ENCODE measurements around the gene CACNB2. TPM values are rescaled to one million over a fixed set of nuclear protein-coding genes. Genes with fewer than 3 reads are reported as not detected.

The CACNB2 gene
- total RNA-seq, 4 donors from 2014 or later, result 73.5 to 108 (median 87.2) TPM

DNA sequence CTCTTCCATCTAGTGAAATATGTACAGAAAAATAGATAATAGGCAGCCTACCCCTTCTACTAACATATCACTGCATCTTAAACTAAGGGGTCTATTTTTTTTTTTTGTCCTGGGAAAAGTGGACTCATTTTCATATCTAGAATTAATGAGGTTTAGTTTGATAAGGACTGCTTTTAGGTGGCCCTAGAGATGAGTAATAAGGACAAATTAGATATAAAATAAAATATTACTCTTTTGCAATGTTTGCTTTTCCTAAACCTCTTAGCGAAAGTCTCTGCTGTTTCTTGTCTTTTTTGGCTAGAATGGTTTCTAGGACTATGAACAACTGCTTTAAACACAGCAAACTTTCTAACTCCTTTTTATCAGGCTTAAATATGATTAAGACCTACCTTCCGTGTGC, 83.7 kb downstream of the CACNB2 start:
- DNase-seq (ENCODE audit: extremely low spot score), result no peak
- intact Hi-C loops (cut with DNase I), result no loop called here
- TF ChIP-seq POLR2A (IDR thresholded peaks at IDR 0.05; ENCODE audit: low read depth), result no peak
- no peak for TF ChIP-seq EP300 (IDR thresholded peaks at IDR 0.05)
- no peak for TF ChIP-seq POLR2AphosphoS5 (IDR thresholded peaks at IDR 0.05)
- TF ChIP-seq, protein P1, sequence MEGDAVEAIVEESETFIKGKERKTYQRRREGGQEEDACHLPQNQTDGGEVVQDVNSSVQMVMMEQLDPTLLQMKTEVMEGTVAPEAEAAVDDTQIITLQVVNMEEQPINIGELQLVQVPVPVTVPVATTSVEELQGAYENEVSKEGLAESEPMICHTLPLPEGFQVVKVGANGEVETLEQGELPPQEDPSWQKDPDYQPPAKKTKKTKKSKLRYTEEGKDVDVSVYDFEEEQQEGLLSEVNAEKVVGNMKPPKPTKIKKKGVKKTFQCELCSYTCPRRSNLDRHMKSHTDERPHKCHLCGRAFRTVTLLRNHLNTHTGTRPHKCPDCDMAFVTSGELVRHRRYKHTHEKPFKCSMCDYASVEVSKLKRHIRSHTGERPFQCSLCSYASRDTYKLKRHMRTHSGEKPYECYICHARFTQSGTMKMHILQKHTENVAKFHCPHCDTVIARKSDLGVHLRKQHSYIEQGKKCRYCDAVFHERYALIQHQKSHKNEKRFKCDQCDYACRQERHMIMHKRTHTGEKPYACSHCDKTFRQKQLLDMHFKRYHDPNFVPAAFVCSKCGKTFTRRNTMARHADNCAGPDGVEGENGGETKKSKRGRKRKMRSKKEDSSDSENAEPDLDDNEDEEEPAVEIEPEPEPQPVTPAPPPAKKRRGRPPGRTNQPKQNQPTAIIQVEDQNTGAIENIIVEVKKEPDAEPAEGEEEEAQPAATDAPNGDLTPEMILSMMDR (IDR thresholded peaks at IDR 0.05), result no peak
- Histone ChIP-seq H3K27ac (replicated peaks in 1 of 4) (no peak overlapping the region), H3K9me3 (no peaks in the 10 kb centered on the region), H3K4me1 (peaks cover 14 to 67% (median 43%) of the 10 kb centered on the region in 4 donors), H3K4me3 (no peak overlapping the region), H3K36me3 (no peaks in the 10 kb centered on the region), H3K27me3 (no peaks in the 10 kb centered on the region)
- WGBS, result 77% methylated on average over 2 of the region's 2 CpGs

DNA sequence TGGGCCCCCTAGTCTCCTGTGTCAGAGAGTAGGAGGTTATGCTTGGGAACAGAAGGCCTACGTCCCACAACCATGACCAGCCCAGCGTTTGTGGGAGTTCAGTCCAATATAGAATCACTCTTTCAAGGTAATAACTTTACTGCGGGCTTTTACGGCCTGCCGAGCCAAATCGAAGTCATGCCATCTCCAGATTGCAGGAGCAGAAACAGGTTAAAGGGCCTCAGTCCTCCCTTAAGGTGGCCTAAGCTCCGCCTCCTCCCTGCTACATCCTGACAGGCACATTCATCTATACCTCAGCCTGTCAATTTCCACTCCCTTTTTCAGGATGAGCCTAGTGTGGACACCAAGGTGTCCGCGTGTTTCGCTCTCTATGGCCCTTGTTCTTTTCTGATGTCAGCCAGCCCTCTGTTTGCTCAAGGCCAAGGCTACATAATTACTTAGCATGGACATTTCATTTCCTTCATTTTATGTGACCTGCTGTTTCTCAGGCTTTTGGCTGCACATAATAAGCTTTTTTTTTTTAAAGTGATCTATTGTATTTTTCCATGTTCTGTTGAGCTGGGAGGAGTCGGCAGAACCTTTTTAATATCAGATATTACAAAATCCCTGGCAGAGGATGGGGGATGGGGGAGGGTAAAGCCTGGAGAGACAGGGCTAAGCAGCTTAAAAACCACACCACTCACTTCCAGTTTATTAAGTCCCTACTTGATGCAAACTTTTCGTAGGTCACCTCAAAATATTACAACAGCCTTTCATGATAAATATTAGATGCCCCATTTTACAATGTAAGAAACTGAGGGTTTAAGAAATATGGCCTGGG, 84.6 kb downstream of the CACNB2 start:
- H3K4me1 ChIP-seq, result peaks cover 14 to 67% (median 43%) of the 10 kb centered on the region in 4 donors
- H3K4me3 ChIP-seq, result no peak overlapping the region
- no peaks in the 10 kb centered on the region for H3K36me3 ChIP-seq
- intact Hi-C loops (cut with DNase I), result no loop called here
- DNase-seq (ENCODE audit: extremely low spot score), result peak; percentile 86
- WGBS, result 71% methylated on average over 12 of the region's 12 CpGs
- H3K27ac ChIP-seq (replicated peaks in 1 of 4), result peak overlapping the region in 3 of 4 donors; percentile 15 to 49 (median 47)
- no peak for TF ChIP-seq EP300 (IDR thresholded peaks at IDR 0.05)
- TF ChIP-seq, protein P1 (IDR thresholded peaks at IDR 0.05), result no peak
- TF ChIP-seq POLR2A (IDR thresholded peaks at IDR 0.05; ENCODE audit: low read depth), result no peak
- no peak for TF ChIP-seq POLR2AphosphoS5 (IDR thresholded peaks at IDR 0.05)
- no peaks in the 10 kb centered on the region for H3K27me3 ChIP-seq
- no peaks in the 10 kb centered on the region for H3K9me3 ChIP-seq

DNA sequence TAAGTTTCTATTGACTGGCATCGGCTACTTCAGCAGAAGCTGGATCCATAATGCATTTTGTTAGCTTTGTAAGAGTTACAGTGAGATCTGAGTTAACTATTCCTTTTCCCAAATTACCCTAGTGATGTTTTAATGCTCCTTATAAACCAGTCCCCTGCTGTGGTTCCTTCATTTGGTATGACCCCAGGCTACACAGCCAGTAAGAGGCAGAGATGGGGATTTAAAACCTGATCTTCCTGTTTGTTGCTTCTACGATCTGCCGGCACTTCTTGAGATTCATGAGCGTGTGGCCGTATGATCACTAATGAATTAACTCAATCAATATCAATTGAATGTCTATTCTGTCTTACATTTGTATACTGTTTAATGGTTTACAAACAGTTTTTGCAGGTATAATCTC, 86.1 kb downstream of the CACNB2 start:
- WGBS, result 94% methylated on average over 5 of the region's 5 CpGs

DNA sequence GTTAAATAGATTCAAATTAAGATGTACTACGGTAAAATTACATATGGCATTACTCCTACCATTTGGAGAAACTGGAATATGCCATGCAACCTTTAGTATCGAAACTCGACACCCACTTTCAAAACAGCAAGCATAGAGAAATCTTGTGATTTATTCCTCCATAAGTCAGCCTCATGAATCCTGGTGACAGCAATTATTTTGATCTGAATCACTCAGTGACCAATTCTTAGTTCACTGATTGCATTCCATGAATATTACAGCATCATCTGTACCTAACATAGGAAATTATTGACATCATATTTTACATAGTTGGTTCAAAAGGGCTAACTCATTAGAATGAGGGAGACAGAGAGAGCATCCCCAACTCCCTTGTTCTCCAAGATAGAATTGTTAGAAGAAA, 89.6 kb downstream of the CACNB2 start:
- H3K4me1 ChIP-seq, result peaks cover 3 to 62% (median 45%) of the 10 kb centered on the region in 4 donors
- no peak overlapping the region for H3K4me3 ChIP-seq
- no peaks in the 10 kb centered on the region for H3K9me3 ChIP-seq
- 84% methylated on average over 3 of the region's 3 CpGs for WGBS
- intact Hi-C loops (cut with DNase I), result loop anchor here (1.0 to 10.0 kb wide), 2 partner anchors 35 to 485 kb away; no protein-coding TSS in a partner anchor
- TF ChIP-seq POLR2A (IDR thresholded peaks at IDR 0.05; ENCODE audit: low read depth) (no peak), POLR2AphosphoS5 (IDR thresholded peaks at IDR 0.05) (no peak), EP300 (IDR thresholded peaks at IDR 0.05) (no peak)
- TF ChIP-seq, protein P1 (IDR thresholded peaks at IDR 0.05), result no peak
- H3K27ac ChIP-seq (replicated peaks in 1 of 4), result no peak overlapping the region
- H3K27me3 ChIP-seq, result no peaks in the 10 kb centered on the region
- DNase-seq (ENCODE audit: extremely low spot score), result peak; percentile 7
- H3K36me3 ChIP-seq, result no peaks in the 10 kb centered on the region

More for the DNA sequence above, 86.1 kb downstream of the CACNB2 start:
- no peak overlapping the region for H3K27ac ChIP-seq (replicated peaks in 1 of 4)
- H3K27me3 ChIP-seq, result no peaks in the 10 kb centered on the region
- no peak overlapping the region for H3K4me3 ChIP-seq
- H3K36me3 ChIP-seq, result no peaks in the 10 kb centered on the region
- peaks cover 14 to 61% (median 39%) of the 10 kb centered on the region in 4 donors for H3K4me1 ChIP-seq
- TF ChIP-seq POLR2A (IDR thresholded peaks at IDR 0.05; ENCODE audit: low read depth) (no peak), EP300 (IDR thresholded peaks at IDR 0.05) (no peak)
- TF ChIP-seq, protein P1 (IDR thresholded peaks at IDR 0.05), result no peak
- no peaks in the 10 kb centered on the region for H3K9me3 ChIP-seq
- DNase-seq (ENCODE audit: extremely low spot score), result peak; percentile 19
- intact Hi-C loops (cut with DNase I), result no loop called here

Measured in esophagus muscularis mucosa (tissue), 4 donors.